WI38 (cell line): ENCODE data around the gene HSPA12A.
"Not testable (repeated sequence)": the region's sequence is repeated elsewhere in the genome, so short reads cannot be mapped to it uniquely, and the experiment has no call there.

ENCODE experiments used
- H3K4me3 ChIP-seq: 2 replicates; pipeline ENCODE4 v1.5.1; 2011; ENCODE audit warnings: low read depth, mild to moderate bottlenecking, control low read depth, low read length
- TF ChIP-seq, protein P1 (sequence below): IDR thresholded peaks from 2 replicates; pipeline ENCODE4 v1.5.1; 2012; ENCODE audit warnings: low read depth, mild to moderate bottlenecking, control low read depth, low read length

The HSPA12A gene

DNA sequence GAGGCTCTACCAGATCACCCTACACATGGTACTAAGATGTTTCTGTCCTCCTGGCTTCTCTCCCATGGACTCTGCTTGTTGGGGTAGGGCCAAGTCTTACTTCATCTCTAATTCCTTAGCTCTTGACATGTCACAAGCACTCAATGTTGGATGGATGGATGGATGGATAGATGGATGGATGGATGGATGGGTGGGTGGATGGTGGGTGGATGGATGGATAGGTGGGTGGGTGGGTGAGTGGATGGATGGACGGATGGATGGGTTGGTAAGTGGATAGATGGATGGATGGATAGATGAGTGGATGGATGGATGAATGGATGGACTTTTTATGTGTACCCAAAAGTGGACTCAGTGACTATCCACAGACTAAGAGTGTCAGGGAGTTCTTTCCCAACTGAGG lies 28.5 kb downstream of the HSPA12A start:
- TF ChIP-seq, protein P1, sequence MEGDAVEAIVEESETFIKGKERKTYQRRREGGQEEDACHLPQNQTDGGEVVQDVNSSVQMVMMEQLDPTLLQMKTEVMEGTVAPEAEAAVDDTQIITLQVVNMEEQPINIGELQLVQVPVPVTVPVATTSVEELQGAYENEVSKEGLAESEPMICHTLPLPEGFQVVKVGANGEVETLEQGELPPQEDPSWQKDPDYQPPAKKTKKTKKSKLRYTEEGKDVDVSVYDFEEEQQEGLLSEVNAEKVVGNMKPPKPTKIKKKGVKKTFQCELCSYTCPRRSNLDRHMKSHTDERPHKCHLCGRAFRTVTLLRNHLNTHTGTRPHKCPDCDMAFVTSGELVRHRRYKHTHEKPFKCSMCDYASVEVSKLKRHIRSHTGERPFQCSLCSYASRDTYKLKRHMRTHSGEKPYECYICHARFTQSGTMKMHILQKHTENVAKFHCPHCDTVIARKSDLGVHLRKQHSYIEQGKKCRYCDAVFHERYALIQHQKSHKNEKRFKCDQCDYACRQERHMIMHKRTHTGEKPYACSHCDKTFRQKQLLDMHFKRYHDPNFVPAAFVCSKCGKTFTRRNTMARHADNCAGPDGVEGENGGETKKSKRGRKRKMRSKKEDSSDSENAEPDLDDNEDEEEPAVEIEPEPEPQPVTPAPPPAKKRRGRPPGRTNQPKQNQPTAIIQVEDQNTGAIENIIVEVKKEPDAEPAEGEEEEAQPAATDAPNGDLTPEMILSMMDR: no peak
- no peak overlapping the region for H3K4me3 ChIP-seq

GRCh38 chr10:116712989-116713543 lies 29.3 kb downstream of the HSPA12A start:
- TF ChIP-seq, protein P1: no peak
- H3K4me3 ChIP-seq: no peak overlapping the region

- no peak overlapping the region for H3K4me3 ChIP-seq
- TF ChIP-seq, protein P1: no peak
Observed at GRCh38 chr10:116712519-116712918, 29.8 kb downstream of the HSPA12A start.

DNA sequence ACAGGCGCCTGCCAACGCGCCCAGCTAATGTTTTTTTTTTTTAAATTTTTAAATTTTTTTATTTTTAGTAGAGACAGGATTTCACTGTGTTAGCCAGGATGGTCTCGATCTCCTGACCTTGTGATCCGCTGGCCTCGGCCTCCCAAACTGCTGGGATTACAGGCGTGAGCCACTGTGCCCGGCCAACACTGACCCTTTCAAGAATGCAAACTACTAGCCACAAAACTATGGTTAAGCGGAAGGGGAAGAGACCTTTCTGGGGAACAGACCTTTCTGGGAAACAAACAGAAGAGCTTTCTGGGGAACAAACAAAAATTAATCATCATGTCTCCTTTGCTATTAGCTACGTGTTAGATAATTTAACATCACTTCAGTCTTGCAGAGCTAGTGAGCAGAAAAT lies 30.6 kb downstream of the HSPA12A start:
- not testable (repeated sequence) for H3K4me3 ChIP-seq

DNA sequence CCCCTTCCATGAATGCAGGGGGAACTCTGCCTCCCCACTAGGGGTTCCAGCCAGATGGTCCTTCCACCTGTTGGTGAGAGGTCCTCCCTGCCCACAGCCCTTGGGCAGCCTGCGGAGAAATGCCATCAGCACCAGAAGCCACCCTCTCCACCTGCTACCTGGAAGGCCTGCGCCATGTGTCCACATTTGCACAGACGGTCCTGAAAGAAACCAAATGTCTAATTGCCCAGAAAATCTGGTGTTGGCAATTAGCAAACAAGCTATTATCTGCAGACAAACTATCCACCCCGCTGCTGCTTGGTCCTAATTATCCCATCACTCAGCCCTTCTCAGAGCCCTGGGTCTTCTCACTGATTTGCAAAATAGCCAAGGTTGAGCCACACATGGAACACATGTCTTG lies 32.3 kb downstream of the HSPA12A start:
- TF ChIP-seq, protein P1: no peak
- H3K4me3 ChIP-seq: no peak overlapping the region

DNA sequence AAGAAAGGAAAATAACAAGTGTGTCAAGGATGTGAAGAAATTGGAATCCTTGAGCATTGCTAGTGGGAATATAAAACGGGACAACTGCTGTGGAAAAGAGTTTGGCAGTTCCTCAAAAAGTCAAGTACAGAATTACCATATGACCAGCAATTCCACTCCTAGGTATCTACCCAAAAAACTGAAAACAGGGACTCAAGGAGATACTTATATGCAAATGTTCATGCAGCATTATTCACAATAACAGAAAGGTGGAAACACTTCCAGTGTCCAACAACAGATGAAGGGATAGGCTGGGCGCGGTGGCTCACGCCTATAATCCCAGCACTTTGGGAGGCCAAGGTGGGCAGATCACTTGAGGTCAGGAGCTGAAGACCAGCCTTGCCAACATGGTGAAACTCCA lies 33.5 kb downstream of the HSPA12A start:
- TF ChIP-seq, protein P1: no peak
- H3K4me3 ChIP-seq: no peak overlapping the region

DNA sequence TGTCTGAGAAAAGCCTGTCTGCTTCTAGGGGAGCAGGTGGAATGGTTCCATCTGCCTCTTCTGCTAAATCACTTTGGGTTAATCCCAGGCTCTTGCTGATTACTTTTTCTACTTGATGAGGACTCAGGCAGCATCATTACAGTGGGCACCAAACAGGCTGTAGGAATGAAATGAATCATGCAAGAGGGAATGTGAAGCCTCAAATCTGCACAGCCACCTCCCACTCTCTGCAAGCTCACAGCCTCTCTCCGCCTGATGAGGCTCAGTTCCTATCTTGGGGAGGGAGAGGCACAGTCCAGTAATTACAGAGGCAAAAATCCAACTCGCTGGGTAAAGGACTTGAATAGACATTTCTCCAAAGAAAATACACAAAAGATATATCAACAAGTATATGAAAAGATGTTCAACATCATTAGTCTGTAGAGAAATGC lies 34.0 kb downstream of the HSPA12A start:
- H3K4me3 ChIP-seq: no peak overlapping the region
- TF ChIP-seq, protein P1: no peak

DNA sequence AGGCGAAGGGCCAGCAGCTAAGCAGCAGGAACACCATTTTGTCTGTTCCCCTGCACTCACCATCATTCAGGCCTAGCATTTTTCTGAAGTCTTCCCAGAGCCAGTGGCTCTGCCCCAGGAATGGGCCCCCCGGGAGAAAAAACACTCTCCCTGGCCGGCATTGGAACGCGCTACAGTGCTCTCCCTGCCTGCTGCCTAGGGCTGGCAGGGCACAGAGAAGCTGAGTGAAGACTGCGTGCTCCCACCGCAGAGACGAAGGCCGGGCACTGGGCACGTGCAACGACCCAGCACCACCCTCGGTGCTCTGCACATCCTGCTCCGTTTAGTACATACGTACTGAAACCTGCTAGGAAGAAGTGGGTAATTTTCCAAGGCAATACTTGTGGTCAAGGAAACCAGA lies 34.4 kb downstream of the HSPA12A start:
- H3K4me3 ChIP-seq: no peak overlapping the region
- TF ChIP-seq, protein P1: no peak
